ENCODE data around the gene HSPA6. TPM values are rescaled to one million over a fixed set of nuclear protein-coding genes. Genes with fewer than 3 reads are reported as not detected.
"Not testable (repeated sequence)": the region's sequence is repeated elsewhere in the genome, so short reads cannot be mapped to it uniquely, and the experiment has no call there.

HSPA6 gene
- total RNA-seq, 3 donors from 2014 or later (not counting 1 experiment from before 2014, with no cell fraction given), result 5.8 to 6.5 (median 6.0) TPM

DNA sequence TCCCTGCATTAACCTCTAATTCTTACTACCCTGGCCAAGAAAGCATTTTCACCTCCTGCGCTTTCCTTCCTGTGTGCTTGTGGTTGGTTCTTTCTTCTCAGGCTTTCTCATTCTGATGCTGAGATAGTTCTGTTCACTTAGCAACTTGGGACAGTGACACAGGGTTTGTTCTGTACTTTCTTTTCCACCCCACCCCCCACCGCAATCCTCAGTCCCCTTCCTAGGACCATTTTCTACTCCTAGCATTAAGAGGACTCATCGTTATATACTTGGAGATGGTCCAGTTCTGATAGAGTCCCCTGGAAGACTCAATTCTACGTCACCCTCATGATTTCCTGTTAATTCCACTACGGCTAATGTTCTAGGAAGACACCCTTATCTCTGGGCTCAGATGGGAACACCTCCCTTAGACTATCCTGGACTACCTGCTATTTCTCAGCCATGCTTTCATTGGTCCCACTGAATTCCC, 17.8 kb downstream of the HSPA6 start:
- not testable (repeated sequence) for H3K4me3 ChIP-seq (ENCODE audit: low read length); H3K36me3 Mint-ChIP-seq; H3K9me3 ChIP-seq (ENCODE audit: control insufficient read depth, insufficient read depth, low read length); H3K27me3 ChIP-seq (ENCODE audit: control insufficient read depth, insufficient read depth, low read length); H3K9me3 Mint-ChIP-seq; H3K27me3 Mint-ChIP-seq (ENCODE audit: low read depth in 2 of 2); H3K36me3 ChIP-seq (ENCODE audit: control insufficient read depth, insufficient read depth, low read length)
- intact Hi-C loops (cut with micrococcal nuclease), result loop anchor here (10.0 kb wide), 3 partner anchors 183 to 787 kb away; partner anchors contain the start of genes FCER1G and FCRLB
- ATAC-seq, result peak; percentile 43 to 76 (median 70)
- H3K4me3 Mint-ChIP-seq, result peak overlapping the region; percentile 87
- peak overlapping the region; percentile 95 to 100 for H3K27ac Mint-ChIP-seq
- DNase-seq, result peak; percentile 33 to 84
- Histone ChIP-seq H3K27ac (ENCODE audit: low read length) (peak overlapping the region; percentile 84), H3K4me1 (ENCODE audit: control insufficient read depth, insufficient read depth, low read length) (peaks cover 56% of the 10 kb centered on the region)
- WGBS (ENCODE audit: insufficient coverage), result 14% methylated on average over 2 of the region's 5 CpGs
- H3K4me1 Mint-ChIP-seq, result peaks cover 75 to 78% of the 10 kb centered on the region in 2 donors

DNA sequence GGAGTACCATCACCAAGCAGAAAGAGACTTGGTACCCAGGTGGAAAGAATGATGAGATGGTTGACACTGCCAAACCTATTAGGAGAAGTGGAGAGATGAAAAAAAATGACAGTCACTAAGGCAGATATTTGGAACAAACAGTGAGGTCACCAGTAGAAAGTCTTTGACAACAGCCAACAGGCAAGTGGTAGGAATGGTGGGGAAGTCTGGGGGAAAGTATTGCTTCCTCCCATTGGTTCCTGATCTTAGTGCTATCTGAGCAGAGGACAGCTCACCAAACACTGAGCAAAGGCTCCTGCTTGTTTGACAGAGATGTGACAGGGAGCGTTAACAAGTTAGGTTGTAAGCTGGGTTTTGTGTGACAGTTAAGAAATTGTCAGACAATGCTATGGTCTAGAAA, 18.8 kb downstream of the HSPA6 start:
- peaks cover 74 to 80% of the 10 kb centered on the region in 2 donors for H3K4me1 Mint-ChIP-seq
- not testable (repeated sequence) for H3K9me3 ChIP-seq (ENCODE audit: control insufficient read depth, insufficient read depth, low read length); H3K36me3 Mint-ChIP-seq; H3K27me3 ChIP-seq (ENCODE audit: control insufficient read depth, insufficient read depth, low read length); H3K36me3 ChIP-seq (ENCODE audit: control insufficient read depth, insufficient read depth, low read length); H3K27me3 Mint-ChIP-seq (ENCODE audit: low read depth in 2 of 2); H3K9me3 Mint-ChIP-seq; DNase-seq; H3K4me3 ChIP-seq (ENCODE audit: low read length)
- peaks cover 61% of the 10 kb centered on the region for H3K4me1 ChIP-seq (ENCODE audit: control insufficient read depth, insufficient read depth, low read length)
- intact Hi-C loops (cut with micrococcal nuclease), result loop anchor here (10.0 kb wide), 3 partner anchors 182 to 788 kb away; partner anchors contain the start of genes FCER1G and FCRLB
- peak overlapping the region; percentile 87 for H3K4me3 Mint-ChIP-seq
- no CpG with 5 or more reads among the region's 1 CpG for WGBS (ENCODE audit: insufficient coverage)
- peak in 2 of 3 donors; percentile 9 to 36 for ATAC-seq
- H3K27ac Mint-ChIP-seq, result peak overlapping the region; percentile 95 to 100
- H3K27ac ChIP-seq (ENCODE audit: low read length), result peak overlapping the region; percentile 84

DNA sequence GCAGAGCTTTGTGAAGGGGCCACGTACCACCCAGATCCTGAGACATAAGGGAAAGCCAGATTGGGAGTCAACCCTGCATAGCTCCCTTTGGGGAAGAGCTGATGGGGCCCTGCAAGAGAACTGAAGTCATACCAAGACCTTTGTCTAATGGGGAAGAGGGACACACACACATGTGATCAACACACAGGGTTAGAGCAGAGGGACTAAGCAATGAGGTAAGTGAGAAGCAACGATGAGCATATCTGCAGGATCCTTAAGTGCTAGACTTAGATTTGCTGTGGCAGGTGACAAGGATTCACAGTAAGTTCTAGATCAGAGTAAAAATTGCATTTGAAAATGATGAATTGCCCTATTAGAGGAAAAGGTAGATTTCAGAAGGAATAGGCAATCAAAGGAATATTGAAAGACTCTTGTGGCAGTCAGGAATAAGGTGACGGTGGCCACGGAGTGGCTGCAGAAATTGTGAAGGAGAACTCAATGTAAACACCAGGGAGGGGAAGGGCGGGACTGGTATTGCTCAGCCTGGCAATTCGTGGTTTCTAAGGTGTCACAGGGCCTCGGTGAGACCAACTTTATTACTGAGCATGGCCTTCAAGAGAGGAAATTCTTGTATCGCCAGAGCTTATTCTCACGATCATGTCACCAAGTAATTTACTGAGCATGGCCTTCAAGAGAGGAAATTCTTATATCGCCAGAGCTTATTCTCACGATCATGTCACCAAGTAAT, 20.8 kb downstream of the HSPA6 start:
- not testable (repeated sequence) for H3K4me3 ChIP-seq (ENCODE audit: low read length)

DNA sequence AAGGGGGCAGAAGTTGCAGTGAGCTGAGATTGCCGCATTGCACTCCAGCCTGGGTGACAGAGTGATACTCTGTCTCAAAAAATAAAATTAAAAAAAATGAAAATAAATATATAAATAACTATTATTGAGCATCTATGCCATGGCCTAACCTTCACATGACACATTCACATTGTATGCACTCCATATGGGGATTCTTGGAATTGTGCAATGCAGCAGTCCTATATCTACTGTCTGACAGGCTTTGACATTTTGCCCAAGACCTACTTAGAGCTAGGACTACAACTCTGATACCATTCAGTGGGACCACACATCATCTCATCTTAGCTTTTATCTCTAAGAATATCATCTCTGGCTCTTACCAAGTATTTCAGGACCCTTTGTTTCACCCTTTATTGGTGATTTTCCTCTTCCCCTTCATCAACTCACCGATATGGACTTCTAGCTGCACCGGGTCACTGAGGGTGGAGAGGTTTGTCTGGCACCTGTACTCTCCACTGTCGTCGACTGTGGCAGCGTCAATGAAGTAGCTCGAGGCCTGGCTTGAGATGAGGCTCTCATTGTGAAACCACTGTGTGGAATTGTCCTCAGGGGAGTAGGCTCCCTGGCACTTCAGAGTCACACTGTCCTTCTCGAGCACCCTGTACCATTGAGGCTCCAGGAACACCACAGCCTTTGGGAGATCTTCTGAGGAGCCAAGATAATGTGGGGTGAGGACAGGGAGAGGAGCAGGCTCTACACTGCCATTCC, 23.8 kb downstream of the HSPA6 start:
- H3K9me3 ChIP-seq (ENCODE audit: control insufficient read depth, insufficient read depth, low read length); H3K9me3 Mint-ChIP-seq; H3K36me3 Mint-ChIP-seq; H3K27me3 ChIP-seq (ENCODE audit: control insufficient read depth, insufficient read depth, low read length); DNase-seq; H3K27me3 Mint-ChIP-seq (ENCODE audit: low read depth in 2 of 2); H3K36me3 ChIP-seq (ENCODE audit: control insufficient read depth, insufficient read depth, low read length): not testable (repeated sequence)
- Mint-ChIP-seq H3K27ac (peak overlapping the region; percentile 97 to 100), H3K4me1 (peaks cover 56 to 72% of the 10 kb centered on the region in 2 donors), H3K4me3 (peak overlapping the region; percentile 92)
- peak overlapping the region; percentile 14 for H3K4me3 ChIP-seq (ENCODE audit: low read length)
- ATAC-seq, result peak; percentile 22 to 66 (median 64)
- intact Hi-C loops (cut with micrococcal nuclease), result loop anchor here (10.0 kb wide), 3 partner anchors 177 to 793 kb away; partner anchors contain the start of genes FCER1G and FCRLB
- H3K27ac ChIP-seq (ENCODE audit: low read length), result peak overlapping the region; percentile 50
- peaks cover 60% of the 10 kb centered on the region for H3K4me1 ChIP-seq (ENCODE audit: control insufficient read depth, insufficient read depth, low read length)
- WGBS (ENCODE audit: insufficient coverage), result 74% methylated on average over 2 of the region's 8 CpGs

More for the DNA sequence above, 20.8 kb downstream of the HSPA6 start:
- ATAC-seq (peak; percentile 32 to 58 (median 33)), DNase-seq (peak in 1 of 2 donors; percentile 58)
- peak overlapping the region; percentile 82 for H3K27ac ChIP-seq (ENCODE audit: low read length)
- not testable (repeated sequence) for H3K27me3 ChIP-seq (ENCODE audit: control insufficient read depth, insufficient read depth, low read length); H3K9me3 Mint-ChIP-seq; H3K9me3 ChIP-seq (ENCODE audit: control insufficient read depth, insufficient read depth, low read length); H3K36me3 ChIP-seq (ENCODE audit: control insufficient read depth, insufficient read depth, low read length); H3K27me3 Mint-ChIP-seq (ENCODE audit: low read depth in 2 of 2); H3K36me3 Mint-ChIP-seq
- H3K27ac Mint-ChIP-seq, result peak overlapping the region; percentile 97 to 100
- WGBS (ENCODE audit: insufficient coverage), result 19% methylated on average over 10 of the region's 11 CpGs
- intact Hi-C loops (cut with micrococcal nuclease), result loop anchor here (10.0 kb wide), 3 partner anchors 180 to 790 kb away; partner anchors contain the start of genes FCER1G and FCRLB
- peak overlapping the region; percentile 86 for H3K4me3 Mint-ChIP-seq
- H3K4me1 Mint-ChIP-seq, result peaks cover 70 to 85% of the 10 kb centered on the region in 2 donors
- H3K4me1 ChIP-seq (ENCODE audit: control insufficient read depth, insufficient read depth, low read length), result peaks cover 68% of the 10 kb centered on the region

DNA sequence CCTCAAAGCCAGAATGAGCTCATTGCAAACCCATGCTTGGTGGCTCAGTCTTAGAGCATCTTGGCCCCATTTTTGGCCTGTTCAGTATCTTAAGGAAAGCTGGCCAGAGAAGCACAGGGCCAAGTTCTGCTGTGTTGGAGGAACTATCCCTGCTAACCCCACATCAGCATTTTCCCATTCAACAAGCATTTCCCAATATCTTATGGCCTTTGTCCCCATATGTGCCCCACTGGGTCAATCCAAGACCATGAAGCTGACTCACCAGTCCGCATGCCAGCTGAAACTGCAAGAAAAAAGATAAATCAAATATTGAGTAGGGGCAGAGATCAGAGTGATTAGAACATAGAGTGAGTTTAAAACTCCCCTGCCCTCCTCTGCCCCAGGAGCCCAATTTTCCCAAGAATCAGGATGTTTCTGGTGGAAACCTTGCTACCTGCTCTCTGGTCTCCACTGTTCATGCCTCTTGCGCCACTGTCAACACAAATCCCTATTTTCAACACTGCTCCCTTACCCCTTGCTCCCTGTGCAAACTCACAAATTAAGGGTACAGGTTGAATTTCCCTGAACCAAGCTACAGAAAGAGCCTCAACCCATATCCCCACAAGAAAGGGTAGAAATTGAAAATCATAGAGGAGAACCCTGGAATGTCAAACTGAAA, 24.5 kb downstream of the HSPA6 start:
- peaks cover 49 to 67% of the 10 kb centered on the region in 2 donors for H3K4me1 Mint-ChIP-seq
- intact Hi-C loops (cut with micrococcal nuclease), result loop anchor here (10.0 kb wide), 3 partner anchors 176 to 794 kb away; partner anchors contain the start of genes FCER1G and FCRLB
- not testable (repeated sequence) for H3K27me3 ChIP-seq (ENCODE audit: control insufficient read depth, insufficient read depth, low read length); H3K36me3 ChIP-seq (ENCODE audit: control insufficient read depth, insufficient read depth, low read length); H3K27me3 Mint-ChIP-seq (ENCODE audit: low read depth in 2 of 2); DNase-seq; ATAC-seq; H3K36me3 Mint-ChIP-seq; H3K9me3 Mint-ChIP-seq; H3K9me3 ChIP-seq (ENCODE audit: control insufficient read depth, insufficient read depth, low read length)
- peak overlapping the region; percentile 97 to 100 for H3K27ac Mint-ChIP-seq
- peak overlapping the region; percentile 92 for H3K4me3 Mint-ChIP-seq
- H3K4me1 ChIP-seq (ENCODE audit: control insufficient read depth, insufficient read depth, low read length), result peaks cover 53% of the 10 kb centered on the region
- H3K27ac ChIP-seq (ENCODE audit: low read length), result peak overlapping the region; percentile 74
- no CpG with 5 or more reads among the region's 2 CpGs for WGBS (ENCODE audit: insufficient coverage)
- peak overlapping the region; percentile 40 for H3K4me3 ChIP-seq (ENCODE audit: low read length)
